Measurements from ENCODE around the gene OLFM4. TPM values are rescaled to one million over a fixed set of nuclear protein-coding genes. Genes with fewer than 3 reads are reported as not detected.

Gene OLFM4
- total and polyA plus RNA-seq, 4 experiments from 2014 or later = not detected

DNA sequence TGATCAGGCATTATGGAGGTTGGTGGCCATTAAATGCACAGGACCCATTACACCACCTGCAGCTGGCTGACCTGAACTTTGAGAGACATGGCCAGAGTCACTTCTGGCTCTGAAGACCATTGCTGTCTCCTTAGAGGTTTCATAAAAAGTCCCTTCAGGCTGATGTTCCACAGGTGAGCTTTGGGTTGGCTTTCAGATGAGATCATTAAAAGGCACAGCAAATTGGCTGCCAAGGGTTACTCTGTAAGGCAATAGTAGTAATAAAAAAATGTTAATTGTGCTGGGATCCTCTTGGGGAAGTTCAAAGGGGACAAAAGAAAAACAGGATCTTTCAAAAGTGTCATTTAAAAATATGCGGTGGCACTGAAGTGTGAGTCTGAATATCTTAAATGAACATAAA is 4.2 kb downstream of the OLFM4 start:
- H3K27ac ChIP-seq (ENCODE audit: low read depth, low read length) = no peak overlapping the region
- Mint-ChIP-seq H3K4me1 (no peaks in the 10 kb centered on the region), H3K9me3 (no peaks in the 10 kb centered on the region), H3K27me3 (peaks cover 0 to 6% of the 10 kb centered on the region in 2 donors), H3K27ac (no peak overlapping the region), H3K36me3 (no peaks in the 10 kb centered on the region), H3K4me3 (no peak overlapping the region)
- H3K9me3 ChIP-seq (ENCODE audit: control insufficient read depth in 1 of 2, low read length in 2 of 2) = no peaks in the 10 kb centered on the region
- intact Hi-C loops (cut with micrococcal nuclease) = no loop called here
- H3K4me1 ChIP-seq (ENCODE audit: insufficient read depth, low read length) = no peaks in the 10 kb centered on the region
- no peaks in the 10 kb centered on the region for H3K27me3 ChIP-seq (ENCODE audit: insufficient read depth, low read length)
- H3K36me3 ChIP-seq (ENCODE audit: insufficient read depth, low read length) = no peaks in the 10 kb centered on the region
- CTCF ChIA-PET (ENCODE audit: partially characterized antibody) = no interaction called here
- POLR2A ChIA-PET (ENCODE audit: partially characterized antibody) = no interaction called here
- DNase-seq = no peak
- no peak overlapping the region for H3K4me3 ChIP-seq (ENCODE audit: low read length in 2 of 2)

- H3K9me3 ChIP-seq (ENCODE audit: control insufficient read depth in 1 of 2, low read length in 2 of 2) = no peaks in the 10 kb centered on the region
- H3K36me3 ChIP-seq (ENCODE audit: insufficient read depth, low read length) = no peaks in the 10 kb centered on the region
- no peaks in the 10 kb centered on the region for H3K4me1 ChIP-seq (ENCODE audit: insufficient read depth, low read length)
- H3K27ac Mint-ChIP-seq = no peak overlapping the region
- no peaks in the 10 kb centered on the region for H3K4me1 Mint-ChIP-seq
- POLR2A ChIA-PET (ENCODE audit: partially characterized antibody) = no interaction called here
- DNase-seq = no peak
- intact Hi-C loops (cut with micrococcal nuclease) = no loop called here
- no peaks in the 10 kb centered on the region for H3K36me3 Mint-ChIP-seq
- H3K4me3 ChIP-seq (ENCODE audit: low read length in 2 of 2) = no peak overlapping the region
- H3K27ac ChIP-seq (ENCODE audit: low read depth, low read length) = no peak overlapping the region
- CTCF ChIA-PET (ENCODE audit: partially characterized antibody) = no interaction called here
- H3K9me3 Mint-ChIP-seq = no peaks in the 10 kb centered on the region
- peaks cover 0 to 10% of the 10 kb centered on the region in 2 donors for H3K27me3 Mint-ChIP-seq
- H3K4me3 Mint-ChIP-seq = no peak overlapping the region
- H3K27me3 ChIP-seq (ENCODE audit: insufficient read depth, low read length) = no peaks in the 10 kb centered on the region
Measured at GRCh38 chr13:53038993-53039392, 10.4 kb downstream of the OLFM4 start.

DNA sequence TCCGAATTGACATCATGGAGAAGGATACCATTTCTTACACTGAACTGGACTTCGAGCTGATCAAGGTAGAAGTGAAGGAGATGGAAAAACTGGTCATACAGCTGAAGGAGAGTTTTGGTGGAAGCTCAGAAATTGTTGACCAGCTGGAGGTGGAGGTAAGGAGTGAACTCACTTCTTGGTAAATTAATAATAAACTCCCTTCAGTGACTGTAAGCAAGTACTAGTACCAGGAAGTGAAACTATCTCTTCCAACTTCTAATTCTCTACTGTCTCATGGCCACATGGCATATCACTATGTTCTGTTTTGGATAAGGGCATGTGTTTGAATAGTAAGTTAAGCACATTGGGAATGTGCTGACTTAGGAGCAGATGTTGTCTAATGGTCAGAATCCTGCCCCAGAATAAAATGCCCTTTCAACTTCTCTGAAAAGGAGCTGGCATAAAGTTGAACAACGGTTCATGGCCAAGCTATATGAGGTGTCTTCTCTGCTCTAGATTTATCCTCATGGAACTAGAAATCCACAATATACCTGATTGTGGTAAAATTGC is 13.4 kb downstream of the OLFM4 start:
- Mint-ChIP-seq H3K4me1 (no peaks in the 10 kb centered on the region), H3K4me3 (no peak overlapping the region), H3K36me3 (no peaks in the 10 kb centered on the region), H3K27me3 (peaks cover 0 to 8% of the 10 kb centered on the region in 2 donors), H3K27ac (no peak overlapping the region), H3K9me3 (peaks cover 0 to 2% (median 0%) of the 10 kb centered on the region in 8 donors)
- intact Hi-C loops (cut with micrococcal nuclease) = no loop called here
- Histone ChIP-seq H3K4me3 (ENCODE audit: low read length in 2 of 2) (no peak overlapping the region), H3K36me3 (ENCODE audit: insufficient read depth, low read length) (no peaks in the 10 kb centered on the region), H3K27me3 (ENCODE audit: insufficient read depth, low read length) (no peaks in the 10 kb centered on the region), H3K4me1 (ENCODE audit: insufficient read depth, low read length) (no peaks in the 10 kb centered on the region), H3K27ac (ENCODE audit: low read depth, low read length) (no peak overlapping the region), H3K9me3 (ENCODE audit: control insufficient read depth in 1 of 2, low read length in 2 of 2) (no peaks in the 10 kb centered on the region)
- CTCF ChIA-PET (ENCODE audit: partially characterized antibody) = no interaction called here
- POLR2A ChIA-PET (ENCODE audit: partially characterized antibody) = no interaction called here
- DNase-seq = no peak

DNA sequence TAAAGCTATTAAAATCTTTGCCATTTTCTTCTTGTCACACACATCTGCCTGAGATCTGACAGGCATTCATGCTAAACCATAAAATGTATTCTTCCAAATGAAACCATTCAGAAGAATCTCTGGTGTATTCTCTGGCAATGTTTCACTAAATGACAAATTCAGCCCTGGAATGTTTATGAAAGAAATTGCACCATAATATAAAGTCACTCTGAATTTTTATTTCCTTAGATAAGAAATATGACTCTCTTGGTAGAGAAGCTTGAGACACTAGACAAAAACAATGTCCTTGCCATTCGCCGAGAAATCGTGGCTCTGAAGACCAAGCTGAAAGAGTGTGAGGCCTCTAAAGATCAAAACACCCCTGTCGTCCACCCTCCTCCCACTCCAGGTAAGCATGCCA is 14.3 kb downstream of the OLFM4 start:
- no peak overlapping the region for H3K4me3 Mint-ChIP-seq
- CTCF ChIA-PET (ENCODE audit: partially characterized antibody) = no interaction called here
- H3K4me1 Mint-ChIP-seq = no peaks in the 10 kb centered on the region
- intact Hi-C loops (cut with micrococcal nuclease) = no loop called here
- Histone ChIP-seq H3K4me3 (ENCODE audit: low read length in 2 of 2) (no peak overlapping the region), H3K27me3 (ENCODE audit: insufficient read depth, low read length) (no peaks in the 10 kb centered on the region), H3K9me3 (ENCODE audit: control insufficient read depth in 1 of 2, low read length in 2 of 2) (no peaks in the 10 kb centered on the region), H3K4me1 (ENCODE audit: insufficient read depth, low read length) (no peaks in the 10 kb centered on the region), H3K36me3 (ENCODE audit: insufficient read depth, low read length) (no peaks in the 10 kb centered on the region), H3K27ac (ENCODE audit: low read depth, low read length) (no peak overlapping the region)
- no peak for DNase-seq
- no peak overlapping the region for H3K27ac Mint-ChIP-seq
- peaks cover 0 to 3% (median 0%) of the 10 kb centered on the region in 8 donors for H3K9me3 Mint-ChIP-seq
- peaks cover 0 to 6% of the 10 kb centered on the region in 2 donors for H3K27me3 Mint-ChIP-seq
- no peaks in the 10 kb centered on the region for H3K36me3 Mint-ChIP-seq
- POLR2A ChIA-PET (ENCODE audit: partially characterized antibody) = no interaction called here

- H3K27ac Mint-ChIP-seq = no peak overlapping the region
- no peaks in the 10 kb centered on the region for H3K36me3 Mint-ChIP-seq
- Histone ChIP-seq H3K27ac (ENCODE audit: low read depth, low read length) (no peak overlapping the region), H3K4me3 (ENCODE audit: low read length in 2 of 2) (no peak overlapping the region), H3K36me3 (ENCODE audit: insufficient read depth, low read length) (no peaks in the 10 kb centered on the region), H3K9me3 (ENCODE audit: control insufficient read depth in 1 of 2, low read length in 2 of 2) (no peaks in the 10 kb centered on the region), H3K4me1 (ENCODE audit: insufficient read depth, low read length) (no peaks in the 10 kb centered on the region), H3K27me3 (ENCODE audit: insufficient read depth, low read length) (no peaks in the 10 kb centered on the region)
- DNase-seq = no peak
- no peaks in the 10 kb centered on the region for H3K4me1 Mint-ChIP-seq
- ChIA-PET POLR2A (ENCODE audit: partially characterized antibody) (no interaction called here), CTCF (ENCODE audit: partially characterized antibody) (no interaction called here)
- H3K27me3 Mint-ChIP-seq = peaks cover 0 to 6% of the 10 kb centered on the region in 2 donors
- intact Hi-C loops (cut with micrococcal nuclease) = no loop called here
- no peak overlapping the region for H3K4me3 Mint-ChIP-seq
- peaks cover 0 to 3% (median 0%) of the 10 kb centered on the region in 8 donors for H3K9me3 Mint-ChIP-seq
Measured at GRCh38 chr13:53043398-53043797, 14.8 kb downstream of the OLFM4 start.

DNA sequence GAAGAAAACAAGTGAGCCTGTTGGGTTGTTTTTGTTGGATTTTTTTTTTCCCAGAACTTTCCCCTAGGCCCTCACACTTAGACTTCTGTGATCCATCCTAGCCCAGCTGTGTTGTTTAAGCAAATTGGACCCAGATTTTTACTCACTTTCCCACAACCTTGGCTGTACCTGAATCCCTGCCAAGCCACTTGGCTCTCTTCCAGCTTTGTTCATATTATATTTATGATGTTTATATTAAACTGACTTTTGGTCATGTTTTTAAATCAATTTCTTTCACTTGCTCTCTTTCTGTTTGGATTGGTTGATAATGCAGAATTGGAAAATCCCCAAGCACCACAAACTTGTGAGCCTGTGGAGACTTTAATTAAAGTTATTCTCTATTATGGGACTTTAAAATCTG is 16.6 kb downstream of the OLFM4 start:
- H3K4me1 Mint-ChIP-seq = no peaks in the 10 kb centered on the region
- Histone ChIP-seq H3K4me3 (ENCODE audit: low read length in 2 of 2) (no peak overlapping the region), H3K36me3 (ENCODE audit: insufficient read depth, low read length) (no peaks in the 10 kb centered on the region), H3K4me1 (ENCODE audit: insufficient read depth, low read length) (no peaks in the 10 kb centered on the region), H3K27ac (ENCODE audit: low read depth, low read length) (no peak overlapping the region), H3K27me3 (ENCODE audit: insufficient read depth, low read length) (no peaks in the 10 kb centered on the region), H3K9me3 (ENCODE audit: control insufficient read depth in 1 of 2, low read length in 2 of 2) (no peaks in the 10 kb centered on the region)
- H3K36me3 Mint-ChIP-seq = no peaks in the 10 kb centered on the region
- H3K9me3 Mint-ChIP-seq = peaks cover 0 to 3% (median 0%) of the 10 kb centered on the region in 8 donors
- intact Hi-C loops (cut with micrococcal nuclease) = no loop called here
- ChIA-PET POLR2A (ENCODE audit: partially characterized antibody) (no interaction called here), CTCF (ENCODE audit: partially characterized antibody) (no interaction called here)
- no peak for DNase-seq
- peaks cover 0 to 4% of the 10 kb centered on the region in 2 donors for H3K27me3 Mint-ChIP-seq
- H3K27ac Mint-ChIP-seq = no peak overlapping the region
- no peak overlapping the region for H3K4me3 Mint-ChIP-seq

DNA sequence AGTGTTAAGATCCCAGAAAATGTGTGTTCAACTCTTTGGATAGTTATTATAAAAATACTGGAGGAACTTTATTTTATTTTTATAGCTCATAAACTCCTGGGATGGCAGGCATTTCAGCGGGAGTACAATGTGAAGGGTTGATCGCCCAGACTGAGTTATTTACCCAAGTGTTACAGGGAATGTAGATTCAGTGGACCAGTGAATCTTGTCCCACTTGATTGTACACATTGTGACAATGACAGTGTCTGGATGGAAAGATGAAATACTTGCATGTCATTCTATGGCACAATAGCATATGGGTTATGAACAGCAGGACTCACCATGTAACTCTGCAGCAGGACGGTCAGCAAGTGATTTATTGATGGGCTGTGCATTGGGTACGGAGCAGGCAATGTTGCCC is 20.3 kb downstream of the OLFM4 start:
- no peaks in the 10 kb centered on the region for H3K9me3 ChIP-seq (ENCODE audit: control insufficient read depth in 1 of 2, low read length in 2 of 2)
- no peak overlapping the region for H3K27ac ChIP-seq (ENCODE audit: low read depth, low read length)
- Mint-ChIP-seq H3K4me1 (no peaks in the 10 kb centered on the region), H3K27me3 (peaks cover 0 to 3% of the 10 kb centered on the region in 2 donors), H3K9me3 (peaks cover 0 to 5% (median 0%) of the 10 kb centered on the region in 8 donors), H3K36me3 (no peaks in the 10 kb centered on the region), H3K4me3 (no peak overlapping the region), H3K27ac (no peak overlapping the region)
- intact Hi-C loops (cut with micrococcal nuclease) = no loop called here
- DNase-seq = no peak
- H3K4me1 ChIP-seq (ENCODE audit: insufficient read depth, low read length) = no peaks in the 10 kb centered on the region
- CTCF ChIA-PET (ENCODE audit: partially characterized antibody) = no interaction called here
- H3K27me3 ChIP-seq (ENCODE audit: insufficient read depth, low read length) = no peaks in the 10 kb centered on the region
- no peaks in the 10 kb centered on the region for H3K36me3 ChIP-seq (ENCODE audit: insufficient read depth, low read length)
- POLR2A ChIA-PET (ENCODE audit: partially characterized antibody) = no interaction called here
- H3K4me3 ChIP-seq (ENCODE audit: low read length in 2 of 2) = no peak overlapping the region

DNA sequence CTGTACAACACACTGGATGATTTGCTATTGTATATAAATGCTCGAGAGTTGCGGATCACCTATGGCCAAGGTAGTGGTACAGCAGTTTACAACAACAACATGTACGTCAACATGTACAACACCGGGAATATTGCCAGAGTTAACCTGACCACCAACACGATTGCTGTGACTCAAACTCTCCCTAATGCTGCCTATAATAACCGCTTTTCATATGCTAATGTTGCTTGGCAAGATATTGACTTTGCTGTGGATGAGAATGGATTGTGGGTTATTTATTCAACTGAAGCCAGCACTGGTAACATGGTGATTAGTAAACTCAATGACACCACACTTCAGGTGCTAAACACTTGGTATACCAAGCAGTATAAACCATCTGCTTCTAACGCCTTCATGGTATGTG is 21.5 kb downstream of the OLFM4 start:
- no peaks in the 10 kb centered on the region for H3K36me3 ChIP-seq (ENCODE audit: insufficient read depth, low read length)
- no peak overlapping the region for H3K4me3 Mint-ChIP-seq
- ChIA-PET CTCF (ENCODE audit: partially characterized antibody) (no interaction called here), POLR2A (ENCODE audit: partially characterized antibody) (no interaction called here)
- H3K27me3 Mint-ChIP-seq = peaks cover 0 to 3% of the 10 kb centered on the region in 2 donors
- peaks cover 0 to 5% (median 0%) of the 10 kb centered on the region in 8 donors for H3K9me3 Mint-ChIP-seq
- no peaks in the 10 kb centered on the region for H3K4me1 ChIP-seq (ENCODE audit: insufficient read depth, low read length)
- no peak for DNase-seq
- intact Hi-C loops (cut with micrococcal nuclease) = no loop called here
- H3K4me1 Mint-ChIP-seq = no peaks in the 10 kb centered on the region
- no peaks in the 10 kb centered on the region for H3K9me3 ChIP-seq (ENCODE audit: control insufficient read depth in 1 of 2, low read length in 2 of 2)
- no peak overlapping the region for H3K4me3 ChIP-seq (ENCODE audit: low read length in 2 of 2)
- H3K27ac ChIP-seq (ENCODE audit: low read depth, low read length) = no peak overlapping the region
- H3K27ac Mint-ChIP-seq = no peak overlapping the region
- H3K36me3 Mint-ChIP-seq = no peaks in the 10 kb centered on the region
- no peaks in the 10 kb centered on the region for H3K27me3 ChIP-seq (ENCODE audit: insufficient read depth, low read length)

All from CD4-positive, alpha-beta memory T cell (primary cell).